ENCODE data around the gene DEDD2. TPM values are rescaled to one million over a fixed set of nuclear protein-coding genes. Genes with fewer than 3 reads are reported as not detected.

The DEDD2 gene
- total and polyA plus RNA-seq, 3 donors from 2014 or later = 40.7 to 80.0 (median 54.4) TPM

DNA sequence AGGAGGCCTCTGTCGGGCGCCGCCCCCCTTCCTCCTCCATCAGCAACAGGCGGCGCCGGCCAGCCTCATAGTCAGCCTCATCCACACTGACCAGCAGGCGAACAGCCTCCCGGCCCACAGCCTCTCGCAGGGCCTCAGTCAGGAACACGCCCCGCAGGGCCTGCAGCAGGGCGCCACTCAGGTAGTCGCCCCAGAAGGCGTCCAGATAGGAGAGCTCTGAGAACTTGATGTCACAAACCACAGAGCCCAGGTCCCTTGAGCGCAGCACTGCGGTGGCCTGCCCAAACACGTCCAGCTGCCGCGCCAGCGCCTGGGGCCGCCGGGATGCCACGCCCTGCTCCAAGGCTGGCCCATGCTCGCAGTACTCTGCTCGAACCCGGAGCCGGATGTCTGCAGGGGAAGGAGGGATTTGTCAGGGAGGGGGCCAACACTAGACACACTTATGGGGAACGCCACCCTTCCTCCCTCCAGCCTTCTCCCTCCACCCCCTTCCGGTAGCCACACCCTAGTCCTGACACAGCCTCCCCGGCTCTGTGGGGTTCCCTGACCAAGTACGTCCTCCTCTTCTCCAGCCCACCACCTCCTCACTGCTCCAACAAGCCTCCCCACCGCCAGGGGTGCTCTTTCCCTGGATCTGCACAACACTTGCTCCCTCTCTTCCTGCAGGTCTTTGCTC is 17.9 kb downstream of the DEDD2 start:
- intact Hi-C loops (cut with DNase I; ENCODE audit: low total_unique reads) = no loop called here
- TF ChIP-seq POLR2A (IDR thresholded peaks at IDR 0.05) = no peak
- TF ChIP-seq, protein P1, sequence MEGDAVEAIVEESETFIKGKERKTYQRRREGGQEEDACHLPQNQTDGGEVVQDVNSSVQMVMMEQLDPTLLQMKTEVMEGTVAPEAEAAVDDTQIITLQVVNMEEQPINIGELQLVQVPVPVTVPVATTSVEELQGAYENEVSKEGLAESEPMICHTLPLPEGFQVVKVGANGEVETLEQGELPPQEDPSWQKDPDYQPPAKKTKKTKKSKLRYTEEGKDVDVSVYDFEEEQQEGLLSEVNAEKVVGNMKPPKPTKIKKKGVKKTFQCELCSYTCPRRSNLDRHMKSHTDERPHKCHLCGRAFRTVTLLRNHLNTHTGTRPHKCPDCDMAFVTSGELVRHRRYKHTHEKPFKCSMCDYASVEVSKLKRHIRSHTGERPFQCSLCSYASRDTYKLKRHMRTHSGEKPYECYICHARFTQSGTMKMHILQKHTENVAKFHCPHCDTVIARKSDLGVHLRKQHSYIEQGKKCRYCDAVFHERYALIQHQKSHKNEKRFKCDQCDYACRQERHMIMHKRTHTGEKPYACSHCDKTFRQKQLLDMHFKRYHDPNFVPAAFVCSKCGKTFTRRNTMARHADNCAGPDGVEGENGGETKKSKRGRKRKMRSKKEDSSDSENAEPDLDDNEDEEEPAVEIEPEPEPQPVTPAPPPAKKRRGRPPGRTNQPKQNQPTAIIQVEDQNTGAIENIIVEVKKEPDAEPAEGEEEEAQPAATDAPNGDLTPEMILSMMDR (IDR thresholded peaks at IDR 0.05) = no peak
- DNase-seq = no peak
- H3K27me3 ChIP-seq = no peaks in the 10 kb centered on the region
- H3K36me3 ChIP-seq (ENCODE audit: low read depth, missing control alignments) = no peaks in the 10 kb centered on the region
- no peak overlapping the region for H3K4me3 ChIP-seq
- H3K9me3 ChIP-seq = no peaks in the 10 kb centered on the region
- H3K27ac ChIP-seq = no peak overlapping the region
- no peaks in the 10 kb centered on the region for H3K4me1 ChIP-seq
- WGBS, 2 donors = 82 to 83% methylated on average over 10 to 32 of the region's 32 CpGs

DNA sequence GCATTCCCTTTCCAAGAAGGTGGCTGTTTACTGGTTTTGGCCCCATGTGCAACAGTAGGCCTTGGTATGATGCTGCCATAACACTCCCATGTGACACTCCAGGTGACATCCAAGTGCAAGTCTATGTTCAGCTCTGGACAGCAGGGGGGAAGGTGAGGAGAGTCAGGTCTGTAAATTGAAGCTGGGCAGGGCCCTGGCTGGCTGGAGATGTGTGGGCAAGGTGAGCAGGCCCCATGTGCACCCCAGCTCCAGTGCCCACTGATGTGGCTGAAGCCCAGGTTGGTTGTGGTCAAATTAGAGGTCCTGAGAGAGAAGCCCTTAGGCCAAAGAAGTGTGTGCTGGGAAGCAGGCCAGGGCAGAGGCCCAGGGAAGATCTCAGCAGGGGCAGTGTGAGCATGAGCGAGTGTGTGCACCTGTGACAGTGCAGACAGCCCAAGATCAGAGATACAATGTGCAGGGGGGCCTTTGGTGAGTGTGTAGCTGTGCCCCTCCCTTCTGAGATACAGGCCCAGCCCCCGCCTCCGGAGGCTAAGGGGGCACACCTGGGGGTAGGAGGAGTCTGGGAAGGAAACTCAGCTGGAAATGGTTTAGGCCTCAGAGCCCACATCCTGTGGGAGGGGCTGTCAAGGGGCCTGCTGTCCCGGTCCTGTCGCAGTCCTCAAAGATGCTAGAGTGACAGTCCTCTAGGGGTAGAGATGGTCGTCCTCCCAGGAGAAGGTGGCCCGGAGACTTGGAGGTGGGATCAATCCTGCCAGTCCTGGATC is 18.6 kb downstream of the DEDD2 start:
- H3K36me3 ChIP-seq (ENCODE audit: low read depth, missing control alignments) = no peaks in the 10 kb centered on the region
- intact Hi-C loops (cut with DNase I; ENCODE audit: low total_unique reads) = no loop called here
- no peaks in the 10 kb centered on the region for H3K4me1 ChIP-seq
- 68 to 74% methylated on average over 6 of the region's 7 CpGs for WGBS, 2 donors
- no peak for DNase-seq
- H3K27me3 ChIP-seq = no peaks in the 10 kb centered on the region
- H3K9me3 ChIP-seq = no peaks in the 10 kb centered on the region
- no peak for TF ChIP-seq POLR2A (IDR thresholded peaks at IDR 0.05)
- TF ChIP-seq, protein P1 (IDR thresholded peaks at IDR 0.05) = no peak
- H3K4me3 ChIP-seq = no peak overlapping the region
- no peak overlapping the region for H3K27ac ChIP-seq

DNA sequence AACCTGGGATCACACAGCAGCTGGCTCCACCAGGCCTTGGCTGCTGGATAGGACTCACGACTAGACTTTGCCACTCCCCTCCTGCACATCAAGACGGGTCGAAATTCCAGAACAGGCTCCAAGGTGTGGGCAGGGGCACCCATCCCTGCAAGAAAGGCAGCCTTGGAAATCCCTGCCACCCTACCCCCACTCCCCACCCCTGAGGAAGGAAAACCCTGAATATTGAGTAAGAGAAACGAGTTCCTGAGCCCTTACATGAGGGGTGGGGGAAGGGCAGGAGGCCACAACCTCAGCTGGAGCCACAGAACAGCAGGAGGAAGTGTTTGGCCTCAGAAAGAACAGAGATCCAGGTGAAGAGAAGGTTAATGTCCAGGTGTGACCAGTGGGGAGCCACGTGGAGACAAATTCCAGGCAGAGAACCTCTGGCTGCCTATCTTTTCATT is 20.1 kb downstream of the DEDD2 start:
- no peak for TF ChIP-seq POLR2A (IDR thresholded peaks at IDR 0.05)
- TF ChIP-seq, protein P1 (IDR thresholded peaks at IDR 0.05) = no peak
- no peak overlapping the region for H3K4me3 ChIP-seq
- DNase-seq = no peak
- H3K4me1 ChIP-seq = no peaks in the 10 kb centered on the region
- no peak overlapping the region for H3K27ac ChIP-seq
- WGBS, 2 donors = 54 to 59% methylated on average over 4 to 5 of the region's 5 CpGs
- H3K27me3 ChIP-seq = no peaks in the 10 kb centered on the region
- H3K9me3 ChIP-seq = no peaks in the 10 kb centered on the region
- no peaks in the 10 kb centered on the region for H3K36me3 ChIP-seq (ENCODE audit: low read depth, missing control alignments)
- intact Hi-C loops (cut with DNase I; ENCODE audit: low total_unique reads) = no loop called here

DNA sequence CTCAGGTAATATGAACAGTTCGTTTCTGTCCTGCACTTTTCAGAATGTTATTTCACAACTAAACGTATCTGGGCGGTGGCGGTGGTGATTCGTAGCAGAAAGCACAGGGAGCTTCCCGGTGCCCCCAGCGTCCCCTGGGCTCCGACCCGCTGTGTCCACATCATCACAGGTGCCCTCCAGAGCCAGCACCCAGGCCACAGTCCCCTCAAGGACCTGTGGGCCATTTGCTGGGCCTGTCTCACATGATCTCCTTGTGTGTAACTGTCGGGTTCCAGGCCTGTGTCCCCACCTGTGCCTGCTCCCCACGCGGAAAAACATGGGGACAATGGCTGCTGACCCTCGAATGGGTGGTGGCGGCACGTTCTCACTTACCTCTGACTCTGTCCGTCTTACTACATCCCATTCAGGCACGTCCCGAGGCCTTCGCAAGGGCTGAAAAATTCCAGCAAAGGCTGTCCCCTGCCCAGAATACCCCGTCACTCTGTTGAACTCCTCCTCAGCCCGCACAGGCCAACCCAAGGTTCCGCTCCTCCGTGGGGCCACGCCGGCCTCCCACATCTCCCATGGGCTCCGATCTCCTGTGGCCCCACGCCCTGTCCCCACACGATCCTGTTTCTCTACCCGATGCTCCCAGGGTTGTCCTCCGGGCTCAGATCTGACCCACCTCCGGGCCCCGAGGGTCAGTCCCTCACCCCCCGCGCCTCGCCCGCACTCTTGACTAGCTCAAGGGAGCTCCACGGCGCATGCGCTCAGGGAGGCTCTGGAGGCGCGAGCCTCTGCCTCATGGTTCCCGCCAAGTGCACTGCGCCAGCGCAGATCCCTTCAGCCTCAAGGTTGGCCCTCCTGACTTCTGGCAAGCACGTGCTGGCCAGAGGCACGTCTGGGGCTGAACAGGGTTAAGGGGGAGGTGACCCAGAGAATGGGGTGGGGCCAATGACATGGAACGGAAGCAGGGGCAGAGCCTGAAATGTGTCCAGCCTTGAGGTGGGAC is 21.2 kb downstream of the DEDD2 start:
- intact Hi-C loops (cut with DNase I; ENCODE audit: low total_unique reads) = no loop called here
- no peak for TF ChIP-seq POLR2A (IDR thresholded peaks at IDR 0.05)
- TF ChIP-seq, protein P1 (IDR thresholded peaks at IDR 0.05) = no peak
- H3K9me3 ChIP-seq = no peaks in the 10 kb centered on the region
- H3K27ac ChIP-seq = no peak overlapping the region
- DNase-seq = peak; percentile 46
- WGBS, 2 donors = 63 to 73% methylated on average over 43 to 47 of the region's 47 CpGs
- no peaks in the 10 kb centered on the region for H3K27me3 ChIP-seq
- H3K4me1 ChIP-seq = no peaks in the 10 kb centered on the region
- peak overlapping the region in 1 of 2 donors; percentile 6 for H3K4me3 ChIP-seq
- H3K36me3 ChIP-seq (ENCODE audit: low read depth, missing control alignments) = no peaks in the 10 kb centered on the region

All from testis (tissue), 3 donors.